Heart left ventricle (tissue), 16 donors: ENCODE results near the gene MED15. TPM values are rescaled to one million over a fixed set of nuclear protein-coding genes. Genes with fewer than 3 reads are reported as not detected.

Source experiments
- ATAC-seq, 4 donors: fragments of 200-7000 bp; cut with Tn5 transposase; one replicate each; pipeline ENCODE4 v1.9.1; 2020 to 2022; ENCODE audit warnings: moderate library complexity in 4 of 4, mild to moderate bottlenecking in 3 of 4, moderate number of reproducible peaks in 1 of 4
- DNase-seq, 5 donors: peaks; one replicate each; pipeline ENCODE4 v3.0.0-alpha.2; 2020
- H3K27ac ChIP-seq, 12 donors: fragments of 200-600 bp; sonication (generic) in 4 of 12; one replicate each; pipeline versions ENCODE4 v1.5.0 to v1.8.0; 2016 to 2022; ENCODE audit warnings: mild to moderate bottlenecking in 2 of 12
- H3K27me3 ChIP-seq, 9 donors: fragments of 200-600 bp; sonication (generic) in 2 of 9; one replicate each; pipeline versions ENCODE4 v1.5.1 to v1.8.0; 2016 to 2022; ENCODE audit warnings: mild to moderate bottlenecking in 3 of 9
- H3K36me3 ChIP-seq, 9 donors: fragments of 200-600 bp; sonication (generic) in 2 of 9; one replicate each; pipeline versions ENCODE4 v1.5.0 to v1.8.0; 2018 to 2022; ENCODE audit warnings: mild to moderate bottlenecking in 2 of 9
- H3K4me1 ChIP-seq, 12 donors: fragments of 200-600 bp; sonication (generic) in 4 of 12; one replicate each; pipeline versions ENCODE4 v1.5.0 to v1.8.0; 2016 to 2022; ENCODE audit warnings: mild to moderate bottlenecking in 3 of 12
- H3K4me3 ChIP-seq, 12 donors: fragments of 200-600 bp; sonication (generic) in 4 of 12; one replicate each; pipeline versions ENCODE4 v1.5.0 to v1.8.0; 2017 to 2022; ENCODE audit warnings: mild to moderate bottlenecking in 9 of 12, moderate library complexity in 4 of 12
- H3K9me3 ChIP-seq, 12 donors: fragments of 200-600 bp; sonication (generic) in 4 of 12; one replicate each; pipeline versions ENCODE4 v1.5.0 to v1.8.0; 2016 to 2022; ENCODE audit warnings: mild to moderate bottlenecking in 1 of 12
- POLR2A ChIP-seq, 2 donors: fragments of 450-650 bp; IDR thresholded peaks; one replicate each; pipeline ENCODE4 v1.6.1; 2017; ENCODE audit warnings: antibody characterized with exemption in 2 of 2, mild to moderate bottlenecking in 2 of 2, moderate library complexity in 2 of 2
- WGBS, 4 donors: extraction: QIAGEN DNeasy Blood & Tissue Kit in 2 of 4; methylation state at CpG; one replicate each; pipeline versions ENCODE4 v1.1.5 to v1.1.7; 2013 to 2018; 5-methylcytosine and 5-hydroxymethylcytosine counted together
- intact Hi-C, 10 donors: fragments of 100-400 bp; cut with DNase I; formaldehyde crosslinking; loops; one replicate each; pipeline versions ENCODE4 v1.11.1 to v1.14.2; 2022
- polyA plus RNA-seq, 2 donors: library from polyadenylated mRNA; stranded (reverse); fragments of 200-250 nt; gene quantifications; one replicate each; pipeline ENCODE4 v1.2.3, GENCODE V29; 2013
- total RNA-seq, 9 donors: library from RNA; depleted of rRNA in 2 of 9; stranded (reverse); fragments of >200 nt in 2 of 9; fragmentation: NEBNext Ultra II Directional in 3 of 9; extraction: Animal tissue kit (Norgen Biotek cat#: 25700) in 3 of 9; gene quantifications; one replicate each; pipeline versions ENCODE4 v1.1.0 to v1.2.4, GENCODE V29; 2016 to 2023
- TF ChIP-seq, protein P1 (sequence below), 12 donors: fragments of 200-600 bp; sonication (generic) in 4 of 12; IDR thresholded peaks; one replicate each; pipeline versions ENCODE4 v1.5.0 to v1.8.0; 2018 to 2022; ENCODE audit warnings: antibody characterized with exemption in 12 of 12, mild to moderate bottlenecking in 5 of 12
- donor health status: ischemic (EF 13 %, LVEDD 7.1; RV severe dilation, severe dysfunction).
- donor health status: healthy with polysubstance abuse.
- donor health status: DM: no; HTN: yes; CAD: no.
- donor health status: DM: no; HTN: no; CAD: no.
- donor health status: ischemic (EF 25% LVEDD 6.9; RV normal size, moderate dysfunction).
- donor health status: ischemic (EF 25% LVEDD 5.7; RV mildly dilated, moderate dysfunction).
- donor health status: healthy.
- donor health status: DM: yes; HTN: yes; CAD: no.
- donor health status: ischemic (EF 35%, LVEDD 5.7; RV mildly dilated, moderate dysfunction).
- donor health status: nonischemic (EF 11% LVEDD 7.7; RV severe dilation, severe dysfunction).
- donor health status: DM: yes; HTN: yes; CAD: no.
- donor health status: PGD.
- donor health status: ischemic (EF 29% LVEDD 5.4; RV normal size, mild dysfunction).
- donor health status: nonischemic (EF 23%, LVEDD 6.1; RV moderate dilation, normal function).

Gene MED15
- total and polyA plus RNA-seq, 11 donors: 27.9 to 78.3 (median 43.0) TPM

DNA sequence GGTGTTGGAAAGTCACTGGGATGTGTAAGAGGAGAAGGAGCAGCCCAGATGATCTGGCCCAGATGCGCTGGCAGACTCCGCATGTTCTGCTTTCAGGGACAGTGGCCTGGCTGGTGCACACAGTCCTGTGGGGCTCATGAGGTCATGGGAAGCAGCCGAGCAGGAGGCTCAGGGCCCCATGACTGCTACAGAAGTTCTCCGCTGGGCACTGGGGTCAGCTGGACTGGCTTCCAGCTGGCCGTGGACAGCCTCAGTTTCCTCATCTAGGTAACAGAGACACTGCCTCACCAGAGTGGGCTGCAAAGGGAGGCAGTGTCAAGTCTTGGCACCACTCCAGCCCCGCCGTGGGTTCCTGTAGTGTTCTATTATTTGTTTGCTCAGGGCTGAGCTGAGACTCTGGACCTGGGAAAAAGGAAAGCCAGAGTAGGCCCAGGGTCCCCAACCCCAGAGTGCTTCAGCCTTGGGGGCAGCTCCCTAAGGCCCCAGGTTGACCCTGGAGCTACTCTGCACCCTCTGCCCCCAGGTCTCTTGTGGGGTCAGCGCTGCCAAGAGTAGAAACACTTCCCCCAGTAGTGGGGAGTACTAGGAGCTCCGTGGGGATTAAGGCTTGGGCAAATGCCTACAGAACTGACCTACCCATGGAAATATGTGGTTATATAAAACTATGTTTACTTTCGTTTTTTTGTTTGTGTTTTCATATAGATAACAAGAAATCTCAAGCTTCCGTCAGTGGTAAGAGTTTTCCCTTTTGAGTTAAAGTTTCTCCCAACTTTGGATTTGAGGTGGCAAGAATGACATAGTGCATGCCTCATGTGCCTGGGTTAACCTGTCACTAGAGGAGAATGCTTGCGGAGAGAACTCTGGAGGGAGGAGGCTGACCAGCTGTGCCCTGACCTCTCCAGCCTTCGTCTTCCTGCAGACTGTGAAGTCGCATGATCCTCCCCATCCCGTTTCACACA is 45.3 kb downstream of the MED15 start:
- peak; percentile 83 to 95 (median 87) for DNase-seq
- H3K27ac ChIP-seq: peak overlapping the region; percentile 78 to 95 (median 88)
- intact Hi-C loops: loop anchor here in 5 of 10 donors (2.0 to 5.0 kb wide), 3 partner anchors 22 to 45 kb away; partner anchors contain the start of gene MED15 (in 3 of the 5)
- 43 to 51% (median 47%) methylated on average over 13 to 15 of the region's 15 CpGs for WGBS, 4 donors
- TF ChIP-seq POLR2A (IDR thresholded peaks at IDR 0.05): no peak
- TF ChIP-seq, protein P1, sequence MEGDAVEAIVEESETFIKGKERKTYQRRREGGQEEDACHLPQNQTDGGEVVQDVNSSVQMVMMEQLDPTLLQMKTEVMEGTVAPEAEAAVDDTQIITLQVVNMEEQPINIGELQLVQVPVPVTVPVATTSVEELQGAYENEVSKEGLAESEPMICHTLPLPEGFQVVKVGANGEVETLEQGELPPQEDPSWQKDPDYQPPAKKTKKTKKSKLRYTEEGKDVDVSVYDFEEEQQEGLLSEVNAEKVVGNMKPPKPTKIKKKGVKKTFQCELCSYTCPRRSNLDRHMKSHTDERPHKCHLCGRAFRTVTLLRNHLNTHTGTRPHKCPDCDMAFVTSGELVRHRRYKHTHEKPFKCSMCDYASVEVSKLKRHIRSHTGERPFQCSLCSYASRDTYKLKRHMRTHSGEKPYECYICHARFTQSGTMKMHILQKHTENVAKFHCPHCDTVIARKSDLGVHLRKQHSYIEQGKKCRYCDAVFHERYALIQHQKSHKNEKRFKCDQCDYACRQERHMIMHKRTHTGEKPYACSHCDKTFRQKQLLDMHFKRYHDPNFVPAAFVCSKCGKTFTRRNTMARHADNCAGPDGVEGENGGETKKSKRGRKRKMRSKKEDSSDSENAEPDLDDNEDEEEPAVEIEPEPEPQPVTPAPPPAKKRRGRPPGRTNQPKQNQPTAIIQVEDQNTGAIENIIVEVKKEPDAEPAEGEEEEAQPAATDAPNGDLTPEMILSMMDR (IDR thresholded peaks at IDR 0.05): no peak
- H3K36me3 ChIP-seq: peaks cover 0 to 67% (median 23%) of the 10 kb centered on the region in 9 donors
- peak overlapping the region in 2 of 12 donors; percentile 1 to 28 for H3K4me3 ChIP-seq
- H3K27me3 ChIP-seq: no peaks in the 10 kb centered on the region
- no peaks in the 10 kb centered on the region for H3K9me3 ChIP-seq
- H3K4me1 ChIP-seq: peaks cover 28 to 100% (median 78%) of the 10 kb centered on the region in 12 donors
- ATAC-seq: peak; percentile 86 to 91 (median 90)

DNA sequence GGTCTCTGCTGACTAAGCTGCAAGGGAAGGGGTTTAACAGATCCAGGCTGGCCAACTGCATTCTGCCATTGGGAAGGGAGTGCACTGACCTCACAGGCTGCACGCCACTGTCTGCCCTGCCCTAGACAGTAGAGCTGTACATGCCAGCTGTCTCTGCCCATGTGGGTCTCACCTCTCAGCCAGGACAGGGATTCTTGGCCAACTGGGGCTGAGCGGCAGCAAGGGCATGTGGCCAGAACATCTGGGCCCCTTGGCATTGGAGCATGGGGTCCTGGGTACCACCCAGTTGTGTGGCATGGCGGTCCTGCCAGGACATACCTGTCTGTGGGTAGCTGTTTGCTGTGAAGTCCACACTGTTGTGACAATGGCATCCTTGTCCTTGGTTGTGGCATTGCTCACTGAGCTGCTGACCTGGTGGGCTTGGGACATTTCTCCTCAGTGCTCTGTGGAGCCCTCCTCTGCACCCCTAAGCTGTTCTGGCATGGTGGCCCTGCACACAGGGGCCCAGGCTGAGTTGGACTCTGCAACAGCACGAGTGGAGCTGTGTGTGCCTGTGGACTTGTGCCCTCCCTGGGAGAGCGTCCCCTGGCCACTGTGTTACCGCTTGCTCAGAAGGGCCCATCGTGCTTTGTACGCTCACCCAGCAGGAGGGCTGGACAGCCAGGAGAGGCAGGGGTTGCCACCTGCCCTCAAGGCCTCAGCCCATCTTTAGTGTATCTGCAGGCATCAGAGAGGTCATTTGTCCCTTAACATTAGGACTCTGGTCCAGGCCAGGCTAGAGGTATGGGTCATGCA is 46.7 kb downstream of the MED15 start:
- Histone ChIP-seq H3K27me3 (no peaks in the 10 kb centered on the region), H3K36me3 (peaks cover 0 to 81% (median 29%) of the 10 kb centered on the region in 9 donors), H3K4me1 (peaks cover 28 to 93% (median 76%) of the 10 kb centered on the region in 12 donors), H3K27ac (peak overlapping the region; percentile 3 to 95 (median 87)), H3K9me3 (peaks cover 0 to 4% (median 0%) of the 10 kb centered on the region in 12 donors), H3K4me3 (no peak overlapping the region)
- WGBS, 4 donors: 61 to 86% (median 83%) methylated on average over 3 to 8 of the region's 8 CpGs
- intact Hi-C loops: loop anchor here in 5 of 10 donors (2.0 to 5.0 kb wide), 3 partner anchors 23 to 47 kb away; partner anchors contain the start of gene MED15 (in 3 of the 5)
- DNase-seq: peak in 1 of 5 donors; percentile 33
- TF ChIP-seq, protein P1 (IDR thresholded peaks at IDR 0.05): no peak
- no peak for TF ChIP-seq POLR2A (IDR thresholded peaks at IDR 0.05)
- ATAC-seq: no peak

DNA sequence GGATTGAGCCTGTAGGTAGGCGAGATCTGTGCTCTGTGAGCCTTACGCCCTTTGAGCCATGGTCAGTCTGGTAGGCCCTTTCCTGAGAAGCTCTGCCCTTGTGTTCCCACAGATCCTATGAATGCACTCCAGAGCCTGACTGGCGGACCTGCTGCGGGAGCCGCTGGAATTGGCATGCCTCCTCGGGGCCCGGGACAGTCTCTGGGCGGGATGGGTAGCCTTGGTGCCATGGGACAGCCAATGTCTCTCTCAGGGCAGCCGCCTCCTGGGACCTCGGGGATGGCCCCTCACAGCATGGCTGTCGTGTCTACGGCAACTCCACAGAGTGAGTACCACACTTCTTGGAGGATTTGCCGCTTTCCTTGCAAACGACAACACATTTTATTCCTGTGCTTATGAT is 47.4 kb downstream of the MED15 start:
- Histone ChIP-seq H3K4me1 (peaks cover 25 to 86% (median 69%) of the 10 kb centered on the region in 12 donors), H3K27ac (peak overlapping the region in 2 of 12 donors; percentile 25 to 89), H3K36me3 (peaks cover 0 to 87% (median 36%) of the 10 kb centered on the region in 9 donors), H3K4me3 (no peak overlapping the region), H3K9me3 (peaks cover 0 to 7% (median 0%) of the 10 kb centered on the region in 12 donors), H3K27me3 (no peaks in the 10 kb centered on the region)
- WGBS, 4 donors: 93 to 98% (median 94%) methylated on average over 6 to 14 of the region's 14 CpGs
- no peak for TF ChIP-seq POLR2A (IDR thresholded peaks at IDR 0.05)
- TF ChIP-seq, protein P1 (IDR thresholded peaks at IDR 0.05): no peak
- ATAC-seq (no peak), DNase-seq (peak in 1 of 5 donors; percentile 55)
- intact Hi-C loops: loop anchor here in 6 of 10 donors (5.0 kb wide), 2 partner anchors 43 to 48 kb away; partner anchors contain the start of gene MED15 (in 4 of the 6)
